ENCODE data around the gene TGM2. TPM values are rescaled to one million over a fixed set of nuclear protein-coding genes. Genes with fewer than 3 reads are reported as not detected.

TGM2 gene
- total RNA-seq, 2 donors from 2014 or later, result 442 to 500 TPM

GRCh38 chr20:38167851-38168760 is 3.0 kb upstream of the TGM2 start:
- intact Hi-C loops (cut with DNase I), result loop anchor here (2.0 to 5.0 kb wide), 2 partner anchors 51 to 106 kb away; no protein-coding TSS in a partner anchor
- DNase-seq (ENCODE audit: low spot score), result peak; percentile 97

DNA sequence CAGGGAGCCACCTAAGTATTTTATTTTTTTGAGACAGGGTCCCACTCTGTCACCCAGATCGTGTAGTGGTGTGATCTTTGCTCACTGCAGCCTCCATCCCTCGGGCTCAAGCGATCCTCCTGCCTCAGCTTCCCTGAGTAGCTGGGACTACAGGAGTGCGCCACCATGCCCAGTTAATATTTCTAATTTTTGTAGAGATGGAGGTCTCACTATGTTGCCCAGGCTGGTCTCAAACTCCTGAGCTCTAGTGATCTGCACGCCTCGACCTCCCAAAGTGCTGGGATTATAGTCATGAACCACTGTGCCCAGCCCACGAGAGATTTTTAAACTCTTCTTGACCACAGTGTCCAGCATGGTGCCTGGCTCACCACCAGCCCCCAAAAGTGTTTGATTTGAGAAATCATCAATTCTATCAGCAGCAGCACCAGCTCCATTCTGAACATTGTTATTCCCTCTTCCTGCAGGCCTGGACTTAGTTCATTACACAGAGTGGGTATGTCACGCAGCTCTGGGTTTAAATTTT is 2.3 kb upstream of the TGM2 start:
- DNase-seq (ENCODE audit: low spot score), result peak; percentile 41
- intact Hi-C loops (cut with DNase I), result loop anchor here (2.0 to 5.0 kb wide), 2 partner anchors 51 to 105 kb away; no protein-coding TSS in a partner anchor

GRCh38 chr20:38166703-38167233 is 1.7 kb upstream of the TGM2 start:
- intact Hi-C loops (cut with DNase I), result loop anchor here (2.0 to 5.0 kb wide), 2 partner anchors 52 to 104 kb away; no protein-coding TSS in a partner anchor
- peak; percentile 34 for DNase-seq (ENCODE audit: low spot score)

DNA sequence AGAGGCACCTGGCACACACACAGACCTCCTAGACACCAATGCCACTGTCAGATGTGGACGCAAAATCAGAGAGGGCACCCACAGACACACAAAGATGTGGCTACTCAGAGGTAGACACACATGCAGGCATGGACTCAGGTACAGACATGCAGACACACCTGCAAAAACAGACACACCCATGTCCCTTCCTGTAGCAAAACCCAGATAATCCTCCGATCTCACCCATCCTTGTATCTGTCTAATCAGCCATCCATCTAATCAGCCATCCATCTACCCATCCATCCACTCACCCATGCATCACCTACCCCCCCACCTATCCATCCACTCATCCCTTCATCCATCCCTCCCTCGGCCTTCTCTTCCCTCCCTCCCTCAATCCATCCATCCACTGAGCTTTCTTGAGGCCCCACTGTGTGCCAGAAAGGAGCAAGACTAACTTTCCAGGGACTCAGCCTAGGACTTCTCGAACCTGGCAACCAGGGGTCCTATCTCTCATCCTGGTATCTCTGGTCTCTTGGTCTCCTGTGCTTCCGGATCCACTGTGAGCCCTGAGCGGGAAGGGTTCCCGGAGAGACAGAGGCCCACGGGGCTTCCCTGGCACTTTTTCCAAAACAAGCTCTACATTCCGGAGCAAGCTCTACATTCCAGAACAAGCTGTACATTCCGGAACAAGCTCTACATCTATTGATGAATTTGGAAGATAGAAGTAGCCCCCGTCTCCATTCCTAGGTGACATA is 1.1 kb upstream of the TGM2 start:
- DNase-seq (ENCODE audit: low spot score), result peak; percentile 40
- intact Hi-C loops (cut with DNase I), result loop anchor here (2.0 to 5.0 kb wide), 2 partner anchors 53 to 104 kb away; no protein-coding TSS in a partner anchor

GRCh38 chr20:38164624-38165088 is 414 bp downstream of the TGM2 start:
- DNase-seq (ENCODE audit: low spot score), result peak; percentile 59
- intact Hi-C loops (cut with DNase I), result loop anchor here in 1 of 2 donors (5.0 kb wide), 2 partner anchors 92 to 102 kb away; no protein-coding TSS in a partner anchor

DNA sequence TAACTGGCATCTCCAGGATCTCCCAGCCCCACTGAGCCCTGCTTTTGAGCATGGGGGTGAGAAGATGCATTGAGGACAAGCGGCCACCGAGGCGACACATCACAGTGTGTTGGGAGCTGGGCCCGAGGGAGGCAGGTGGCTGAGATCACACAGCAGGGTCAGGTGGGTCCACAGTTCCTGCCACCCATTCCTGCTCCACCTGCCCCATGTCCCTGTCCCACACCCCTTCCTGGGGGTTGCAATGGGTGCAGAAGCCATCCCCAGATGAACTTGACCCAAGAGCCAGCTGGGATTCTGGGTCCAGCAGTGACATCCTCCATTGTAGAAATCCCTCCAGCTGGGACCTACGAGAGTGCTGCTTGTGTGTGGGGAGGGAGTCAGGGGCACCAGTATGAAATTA is 1.0 kb downstream of the TGM2 start:
- intact Hi-C loops (cut with DNase I), result loop anchor here in 1 of 2 donors (5.0 kb wide), 1 partner anchor 92 kb away; no protein-coding TSS in a partner anchor
- DNase-seq (ENCODE audit: low spot score), result peak; percentile 76

DNA sequence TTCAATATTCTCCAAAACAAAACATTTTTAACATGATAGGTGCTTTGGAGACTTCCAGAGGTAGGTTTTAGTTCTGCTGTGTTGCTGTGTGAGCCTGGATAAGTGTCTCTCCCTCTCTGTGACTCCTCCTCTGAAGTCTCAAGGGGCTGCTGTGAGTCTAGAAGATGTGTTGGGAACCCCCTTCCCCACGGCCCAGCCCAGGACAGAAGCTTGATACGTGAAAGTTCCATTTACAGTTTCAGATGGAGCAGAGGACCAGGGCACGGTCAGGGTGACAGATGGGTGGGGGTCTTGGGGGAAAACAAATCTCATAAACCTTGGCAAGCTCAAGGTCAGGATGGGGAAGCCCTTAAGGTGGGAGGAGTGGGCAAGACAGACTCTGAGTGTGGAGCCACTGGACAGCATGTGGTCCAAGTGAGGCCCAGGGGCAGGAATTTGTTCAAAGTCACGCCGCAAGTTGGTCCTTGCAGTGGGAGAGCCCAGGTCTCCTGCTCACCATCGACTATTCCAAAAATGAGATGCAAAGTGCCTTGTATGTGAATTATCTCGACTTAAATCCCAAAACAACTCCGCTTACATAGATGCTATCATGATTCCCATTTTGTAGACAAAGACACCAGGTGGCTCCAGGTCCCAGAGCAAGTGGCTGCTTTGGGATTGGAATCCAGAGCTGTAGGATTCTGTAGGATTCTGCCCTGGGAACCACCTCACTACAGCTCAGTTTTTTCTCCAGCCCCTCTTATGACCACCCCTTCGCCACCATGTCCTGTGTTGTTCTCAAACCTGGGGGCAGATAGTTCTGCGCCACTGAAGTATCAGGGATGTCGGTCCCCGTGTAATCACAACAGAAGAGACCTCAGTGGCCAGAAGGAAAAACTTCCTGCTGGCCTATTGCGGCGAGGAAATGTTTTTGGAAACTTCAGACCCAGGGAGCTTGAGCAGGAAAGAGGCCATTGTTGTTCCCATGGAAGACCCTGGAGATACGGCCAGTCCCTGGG is 1.9 kb downstream of the TGM2 start:
- intact Hi-C loops (cut with DNase I), result loop anchor here in 1 of 2 donors (5.0 kb wide), 1 partner anchor 91 kb away; no protein-coding TSS in a partner anchor
- DNase-seq (ENCODE audit: low spot score), result peak; percentile 55

DNA sequence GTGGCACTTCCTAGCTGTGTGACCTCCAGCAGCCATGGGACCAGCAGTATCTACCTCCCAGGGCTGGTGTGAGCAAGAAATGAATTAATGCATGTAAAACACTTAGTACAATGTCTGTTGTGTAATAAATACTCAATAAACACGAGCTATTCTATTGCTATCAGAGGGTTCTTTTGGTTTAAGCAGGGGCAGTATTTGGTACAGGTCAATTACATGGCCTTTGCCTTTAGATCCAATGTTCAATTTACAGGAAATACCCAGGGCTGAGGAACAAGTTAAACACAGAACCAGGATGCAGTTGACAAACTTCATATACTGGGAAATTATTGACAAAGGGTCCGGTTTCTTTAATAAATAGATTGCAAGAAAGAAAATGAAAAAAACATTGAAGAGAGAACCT is 2.9 kb downstream of the TGM2 start:
- no peak for DNase-seq (ENCODE audit: low spot score)
- intact Hi-C loops (cut with DNase I), result loop anchor here in 1 of 2 donors (5.0 kb wide), 1 partner anchor 90 kb away; no protein-coding TSS in a partner anchor

DNA sequence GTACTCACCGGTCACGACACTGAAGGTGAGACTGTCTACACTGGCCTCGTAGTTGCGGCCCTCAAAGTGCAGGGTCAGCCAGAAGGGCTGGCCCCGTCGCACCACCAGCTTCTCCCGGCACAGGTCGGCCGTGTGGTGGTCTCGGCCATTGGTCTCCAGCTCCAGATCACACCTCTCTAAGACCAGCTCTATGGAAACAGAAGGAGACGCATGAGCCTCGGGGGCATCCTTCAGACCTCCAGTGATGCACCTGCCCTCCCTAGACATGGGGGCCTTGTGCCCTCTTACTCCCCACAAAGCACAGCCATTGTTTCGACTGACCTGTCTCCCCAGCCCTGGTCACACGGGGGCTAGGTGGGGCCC is 3.7 kb downstream of the TGM2 start:
- intact Hi-C loops (cut with DNase I), result loop anchor here in 1 of 2 donors (5.0 kb wide), 1 partner anchor 89 kb away; no protein-coding TSS in a partner anchor
- peak; percentile 24 for DNase-seq (ENCODE audit: low spot score)

GRCh38 chr20:38159957-38160756 is 4.9 kb downstream of the TGM2 start:
- intact Hi-C loops (cut with DNase I), result loop anchor here in 1 of 2 donors (5.0 kb wide), 1 partner anchor 88 kb away; no protein-coding TSS in a partner anchor
- no peak for DNase-seq (ENCODE audit: low spot score)

GRCh38 chr20:38159566-38159956 is 5.5 kb downstream of the TGM2 start:
- intact Hi-C loops (cut with DNase I), result no loop called here
- DNase-seq (ENCODE audit: low spot score), result no peak

DNA sequence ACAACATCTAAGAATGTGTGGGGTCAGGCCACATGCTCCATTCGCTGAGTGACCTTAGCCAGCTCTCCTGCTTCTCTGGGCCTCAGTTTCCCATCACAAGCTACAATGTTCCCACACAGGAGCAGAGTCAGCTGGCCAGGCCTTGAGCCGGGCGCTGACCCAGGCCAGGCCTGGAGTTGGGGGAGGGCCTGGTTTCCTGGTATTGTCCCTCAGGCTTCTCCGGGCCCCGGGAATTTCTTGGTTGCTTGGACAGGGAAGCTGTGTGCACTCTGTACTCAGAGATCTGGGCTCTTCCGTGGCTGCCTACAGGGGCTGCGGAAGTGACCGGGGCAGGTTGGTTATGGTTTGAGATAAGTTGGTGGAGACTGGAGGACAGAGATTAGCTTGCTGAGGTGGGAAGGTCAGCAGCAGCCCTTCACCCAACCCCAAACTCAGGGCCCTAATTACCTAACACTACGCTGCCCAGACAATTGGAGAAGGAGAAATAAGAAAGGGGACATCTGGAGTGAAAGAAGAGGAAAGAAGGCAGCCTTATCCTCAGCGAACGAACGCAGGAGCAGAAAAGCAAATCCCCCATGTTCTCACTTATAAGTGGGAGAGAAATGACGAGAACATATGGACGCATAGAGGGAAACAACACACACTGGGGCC is 6.2 kb downstream of the TGM2 start:
- intact Hi-C loops (cut with DNase I), result no loop called here

GRCh38 chr20:38157635-38158495 is 7.2 kb downstream of the TGM2 start:
- intact Hi-C loops (cut with DNase I), result no loop called here
- DNase-seq (ENCODE audit: low spot score), result no peak

More for the DNA sequence above, 6.2 kb downstream of the TGM2 start:
- DNase-seq (ENCODE audit: low spot score), result no peak

- intact Hi-C loops (cut with DNase I), result no loop called here
- no peak for DNase-seq (ENCODE audit: low spot score)
These were observed 8.0 kb downstream of the TGM2 start for GRCh38 chr20:38156888-38157634.

- intact Hi-C loops (cut with DNase I), result no loop called here
- DNase-seq (ENCODE audit: low spot score), result no peak
These were observed 8.8 kb downstream of the TGM2 start for GRCh38 chr20:38156280-38156679.

All from posterior vena cava (tissue), 2 donors.